HT-29 (cell line): ENCODE data around the gene ZFP92. TPM values are rescaled to one million over a fixed set of nuclear protein-coding genes. Genes with fewer than 3 reads are reported as not detected.
"Not testable (repeated sequence)": the region's sequence is repeated elsewhere in the genome, so short reads cannot be mapped to it uniquely, and the experiment has no call there.

Experiments used
- DNase-seq: peaks from one replicate; pipeline ENCODE4 v3.0.0-alpha.2; 2015; ENCODE audit warnings: low spot score
- total RNA-seq: library from RNA; depleted of rRNA; stranded (reverse); fragments of >200 nt; shearing (Covaris generic); gene quantifications from 2 replicates; pipeline ENCODE4 v1.2.3, GENCODE V29; 2014; rRNA removed

ZFP92 gene
- not detected in 2 replicates for total RNA-seq

- DNase-seq: no peak
These were observed at the start of gene ZFP92 for GRCh38 chrX:153411255-153411987. Gene ZFP92 (plus strand): TSS chrX:153411472. CDS start chrX:153418323, 6,851 bp downstream.

GRCh38 chrX:153361781-153362397 is 49.4 kb upstream of the ZFP92 start:
- no peak for DNase-seq

GRCh38 chrX:153365670-153366069 is 45.6 kb upstream of the ZFP92 start:
- DNase-seq: no peak

GRCh38 chrX:153366119-153366518 is 45.2 kb upstream of the ZFP92 start:
- no peak for DNase-seq

GRCh38 chrX:153366878-153367538 is 44.3 kb upstream of the ZFP92 start:
- no peak for DNase-seq

GRCh38 chrX:153370293-153371055 is 40.8 kb upstream of the ZFP92 start:
- no peak for DNase-seq

- DNase-seq: no peak
These were observed 40.0 kb upstream of the ZFP92 start for GRCh38 chrX:153371256-153371655.

- DNase-seq: no peak
These were observed 38.3 kb upstream of the ZFP92 start for GRCh38 chrX:153372949-153373348.

GRCh38 chrX:153374426-153374825 is 36.8 kb upstream of the ZFP92 start:
- no peak for DNase-seq

- no peak for DNase-seq
These were observed 35.7 kb upstream of the ZFP92 start for GRCh38 chrX:153375571-153375970.

- no peak for DNase-seq
These were observed 33.5 kb upstream of the ZFP92 start for GRCh38 chrX:153377727-153378126.

- no peak for DNase-seq
These were observed 32.7 kb upstream of the ZFP92 start for GRCh38 chrX:153378607-153379006.

- DNase-seq: no peak
These were observed 31.8 kb upstream of the ZFP92 start for GRCh38 chrX:153379508-153379907.

- DNase-seq: no peak
These were observed 31.2 kb upstream of the ZFP92 start for GRCh38 chrX:153379971-153380581.

GRCh38 chrX:153380691-153381090 is 30.6 kb upstream of the ZFP92 start:
- DNase-seq: no peak

- DNase-seq: peak; percentile 43
These were observed 29.4 kb upstream of the ZFP92 start for GRCh38 chrX:153381684-153382532.

GRCh38 chrX:153382563-153383482 is 28.4 kb upstream of the ZFP92 start:
- DNase-seq: no peak

- DNase-seq: no peak
These were observed 26.9 kb upstream of the ZFP92 start for GRCh38 chrX:153384390-153384789.

- DNase-seq: not testable (repeated sequence)
These were observed 26.3 kb upstream of the ZFP92 start for GRCh38 chrX:153384973-153385372.
